GM19467 (cell line): Measurements from ENCODE around the gene LRRC7.

Experiments used
- ATAC-seq: cut with Tn5 transposase; IDR thresholded peaks from one replicate; pipeline ENCODE4 v1.9.1; 2021; ENCODE audit warnings: mild to moderate bottlenecking, moderate library complexity; ENCODE audit not compliant: unreplicated experiment

LRRC7 gene

GRCh38 chr1:70150444-70150843 is 582.7 kb downstream of the LRRC7 start:
- ATAC-seq = no peak

GRCh38 chr1:70153739-70154138 is 586.0 kb downstream of the LRRC7 start:
- ATAC-seq = no peak

DNA sequence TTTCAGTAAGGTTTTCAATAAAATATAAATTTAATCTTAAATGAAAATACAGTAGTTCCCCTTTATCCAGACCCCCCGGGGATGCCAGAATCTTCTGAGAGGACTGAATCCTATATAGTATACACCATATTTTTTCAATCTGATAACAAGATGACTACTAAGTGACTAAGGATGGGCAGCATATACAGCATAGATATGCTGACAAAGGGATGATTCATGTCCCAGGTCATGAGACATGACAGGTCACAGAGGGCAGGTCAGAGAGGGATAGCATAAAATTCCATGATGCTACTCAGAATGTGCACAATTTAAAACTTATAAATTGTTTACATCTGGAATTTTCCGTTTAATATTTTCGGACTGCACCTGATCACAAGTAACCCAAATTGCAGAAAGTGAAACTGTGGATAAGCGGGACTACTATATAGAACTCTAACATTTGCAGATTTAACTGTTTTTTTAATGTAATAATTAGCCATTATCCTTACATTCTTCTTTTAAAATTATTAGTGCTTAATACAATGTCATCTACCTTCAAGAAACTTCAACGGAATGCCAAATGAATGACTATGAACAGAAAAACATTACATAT is 588.9 kb downstream of the LRRC7 start:
- no peak for ATAC-seq

- ATAC-seq = no peak
These were observed 596.6 kb downstream of the LRRC7 start for GRCh38 chr1:70164350-70164749.

DNA sequence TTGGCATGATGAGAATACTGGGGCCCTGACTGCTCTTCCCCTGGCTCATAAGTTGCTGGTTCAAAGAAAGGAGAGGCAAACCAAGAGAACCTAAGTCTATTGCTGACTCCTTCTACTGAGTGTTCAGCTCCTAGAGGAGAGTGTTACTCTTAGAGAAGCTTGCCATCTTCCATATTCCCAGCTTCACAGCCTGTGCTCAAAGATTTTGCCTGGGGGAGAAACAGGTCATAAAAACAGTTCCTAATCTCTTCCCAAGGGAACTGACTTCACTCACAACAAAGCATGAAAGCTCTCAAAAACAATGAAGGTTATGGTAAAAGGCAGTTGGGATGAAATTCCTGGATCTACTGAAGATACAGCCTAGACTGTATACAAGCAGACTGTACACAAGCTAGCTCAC is 600.6 kb downstream of the LRRC7 start:
- no peak for ATAC-seq

DNA sequence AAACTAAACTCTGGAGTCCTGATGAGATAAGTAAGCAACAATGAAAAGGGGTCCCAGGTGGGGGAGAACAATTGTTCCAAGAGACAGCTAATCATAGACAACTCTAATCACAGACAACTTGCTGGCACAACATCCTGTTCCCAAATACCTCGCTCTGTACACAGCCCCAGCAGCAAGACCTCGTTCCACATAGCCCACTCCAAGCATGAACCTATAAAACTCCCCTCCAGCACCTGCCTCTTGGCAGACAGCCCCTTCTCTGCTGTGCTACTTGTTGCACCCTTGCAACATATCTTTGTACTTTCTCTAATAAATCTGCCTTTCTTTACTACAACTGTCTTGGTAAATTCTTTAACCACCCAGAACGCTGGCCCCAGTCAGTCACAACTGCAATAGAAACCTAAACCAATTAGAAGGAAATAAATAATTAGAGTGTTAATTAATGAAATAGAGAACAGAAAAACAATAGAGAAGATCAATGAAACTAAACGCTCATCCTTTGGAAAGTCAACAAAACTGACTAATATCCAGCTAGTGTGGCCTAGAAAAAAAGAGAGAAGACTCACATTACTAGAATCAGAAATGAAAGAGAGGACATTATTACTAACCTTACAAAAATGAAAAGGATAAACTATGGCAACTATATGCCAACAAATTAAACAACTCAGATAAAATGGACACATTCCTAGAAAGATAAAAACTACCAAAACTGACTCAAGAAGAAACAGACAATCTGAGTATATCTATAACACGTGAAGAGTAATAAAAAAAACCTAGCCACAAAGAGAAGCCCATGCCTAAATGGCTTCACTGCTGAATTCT is 601.5 kb downstream of the LRRC7 start:
- no peak for ATAC-seq

- ATAC-seq = no peak
These were observed 603.8 kb downstream of the LRRC7 start for GRCh38 chr1:70171512-70171911.
